ENCODE measurements around the gene EPHA5.

Gene EPHA5

GRCh38 chr4:65358914-65359313 is 311.4 kb downstream of the EPHA5 start (continued):
- TF ChIP-seq, protein P1, sequence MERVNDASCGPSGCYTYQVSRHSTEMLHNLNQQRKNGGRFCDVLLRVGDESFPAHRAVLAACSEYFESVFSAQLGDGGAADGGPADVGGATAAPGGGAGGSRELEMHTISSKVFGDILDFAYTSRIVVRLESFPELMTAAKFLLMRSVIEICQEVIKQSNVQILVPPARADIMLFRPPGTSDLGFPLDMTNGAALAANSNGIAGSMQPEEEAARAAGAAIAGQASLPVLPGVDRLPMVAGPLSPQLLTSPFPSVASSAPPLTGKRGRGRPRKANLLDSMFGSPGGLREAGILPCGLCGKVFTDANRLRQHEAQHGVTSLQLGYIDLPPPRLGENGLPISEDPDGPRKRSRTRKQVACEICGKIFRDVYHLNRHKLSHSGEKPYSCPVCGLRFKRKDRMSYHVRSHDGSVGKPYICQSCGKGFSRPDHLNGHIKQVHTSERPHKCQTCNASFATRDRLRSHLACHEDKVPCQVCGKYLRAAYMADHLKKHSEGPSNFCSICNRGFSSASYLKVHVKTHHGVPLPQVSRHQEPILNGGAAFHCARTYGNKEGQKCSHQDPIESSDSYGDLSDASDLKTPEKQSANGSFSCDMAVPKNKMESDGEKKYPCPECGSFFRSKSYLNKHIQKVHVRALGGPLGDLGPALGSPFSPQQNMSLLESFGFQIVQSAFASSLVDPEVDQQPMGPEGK (CRISPR knock-in tag; IDR thresholded peaks at IDR 0.05; ENCODE audit: borderline replicate concordance): no peak
- TF ChIP-seq ZC3H10 (CRISPR knock-in tag; IDR thresholded peaks at IDR 0.05): no peak
- TF ChIP-seq ZNF70 (CRISPR knock-in tag; IDR thresholded peaks at IDR 0.05): no peak
- no peak for TF ChIP-seq OSR1 (CRISPR knock-in tag; IDR thresholded peaks at IDR 0.05)
- TF ChIP-seq, protein P2, sequence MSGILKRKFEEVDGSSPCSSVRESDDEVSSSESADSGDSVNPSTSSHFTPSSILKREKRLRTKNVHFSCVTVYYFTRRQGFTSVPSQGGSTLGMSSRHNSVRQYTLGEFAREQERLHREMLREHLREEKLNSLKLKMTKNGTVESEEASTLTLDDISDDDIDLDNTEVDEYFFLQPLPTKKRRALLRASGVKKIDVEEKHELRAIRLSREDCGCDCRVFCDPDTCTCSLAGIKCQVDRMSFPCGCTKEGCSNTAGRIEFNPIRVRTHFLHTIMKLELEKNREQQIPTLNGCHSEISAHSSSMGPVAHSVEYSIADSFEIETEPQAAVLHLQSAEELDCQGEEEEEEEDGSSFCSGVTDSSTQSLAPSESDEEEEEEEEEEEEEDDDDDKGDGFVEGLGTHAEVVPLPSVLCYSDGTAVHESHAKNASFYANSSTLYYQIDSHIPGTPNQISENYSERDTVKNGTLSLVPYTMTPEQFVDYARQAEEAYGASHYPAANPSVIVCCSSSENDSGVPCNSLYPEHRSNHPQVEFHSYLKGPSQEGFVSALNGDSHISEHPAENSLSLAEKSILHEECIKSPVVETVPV (CRISPR knock-in tag; IDR thresholded peaks at IDR 0.05): no peak
- TF ChIP-seq GLIS3 (CRISPR knock-in tag; IDR thresholded peaks at IDR 0.05): no peak
- TF ChIP-seq CSDC2 (CRISPR knock-in tag; IDR thresholded peaks at IDR 0.05): no peak

GRCh38 chr4:65353098-65353497 is 317.2 kb downstream of the EPHA5 start:
- TF ChIP-seq ARNTL (CRISPR knock-in tag; IDR thresholded peaks at IDR 0.05; ENCODE audit: borderline replicate concordance, low read depth) (no peak), OSR1 (CRISPR knock-in tag; IDR thresholded peaks at IDR 0.05) (no peak), GLIS3 (CRISPR knock-in tag; IDR thresholded peaks at IDR 0.05) (no peak), CSDC2 (CRISPR knock-in tag; IDR thresholded peaks at IDR 0.05) (no peak), SNAI2 (CRISPR knock-in tag; IDR thresholded peaks at IDR 0.05) (no peak), RARB (CRISPR knock-in tag; IDR thresholded peaks at IDR 0.05) (no peak), CREB5 (CRISPR knock-in tag; IDR thresholded peaks at IDR 0.05; ENCODE audit: low read depth) (no peak), ISL1 (CRISPR knock-in tag; IDR thresholded peaks at IDR 0.05) (no peak)
- ATAC-seq: no peak

DNA sequence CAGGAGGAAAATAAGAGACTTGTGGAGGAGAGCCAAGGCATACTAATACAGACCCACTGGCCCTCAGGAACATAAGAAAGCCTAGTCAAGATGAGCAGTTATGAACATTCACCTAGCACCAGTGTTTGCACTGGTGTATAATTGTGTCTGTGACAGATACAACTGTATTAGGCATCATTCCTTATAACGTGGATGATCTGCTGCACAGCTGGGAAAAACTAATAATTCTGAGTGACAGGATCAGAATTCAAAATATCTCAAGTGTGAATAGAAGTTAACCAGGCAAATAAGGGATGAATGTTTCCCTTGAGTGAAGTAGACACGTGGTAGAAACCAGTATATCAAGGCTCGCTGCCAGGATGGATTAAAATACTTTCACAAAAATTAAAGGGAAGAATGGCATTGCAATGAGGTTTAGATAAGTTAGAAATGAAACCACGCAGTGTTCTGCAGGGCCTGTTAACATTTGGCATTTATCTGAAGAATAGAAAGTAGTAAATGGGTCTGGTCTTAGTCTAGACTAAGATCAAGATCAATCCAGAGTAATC is 325.9 kb downstream of the EPHA5 start:
- ATAC-seq: no peak

More for the DNA sequence above, 325.9 kb downstream of the EPHA5 start:
- no peak for TF ChIP-seq SNAI2 (CRISPR knock-in tag; IDR thresholded peaks at IDR 0.05)
- no peak for TF ChIP-seq ZC3H10 (CRISPR knock-in tag; IDR thresholded peaks at IDR 0.05)
- TF ChIP-seq, protein P3, sequence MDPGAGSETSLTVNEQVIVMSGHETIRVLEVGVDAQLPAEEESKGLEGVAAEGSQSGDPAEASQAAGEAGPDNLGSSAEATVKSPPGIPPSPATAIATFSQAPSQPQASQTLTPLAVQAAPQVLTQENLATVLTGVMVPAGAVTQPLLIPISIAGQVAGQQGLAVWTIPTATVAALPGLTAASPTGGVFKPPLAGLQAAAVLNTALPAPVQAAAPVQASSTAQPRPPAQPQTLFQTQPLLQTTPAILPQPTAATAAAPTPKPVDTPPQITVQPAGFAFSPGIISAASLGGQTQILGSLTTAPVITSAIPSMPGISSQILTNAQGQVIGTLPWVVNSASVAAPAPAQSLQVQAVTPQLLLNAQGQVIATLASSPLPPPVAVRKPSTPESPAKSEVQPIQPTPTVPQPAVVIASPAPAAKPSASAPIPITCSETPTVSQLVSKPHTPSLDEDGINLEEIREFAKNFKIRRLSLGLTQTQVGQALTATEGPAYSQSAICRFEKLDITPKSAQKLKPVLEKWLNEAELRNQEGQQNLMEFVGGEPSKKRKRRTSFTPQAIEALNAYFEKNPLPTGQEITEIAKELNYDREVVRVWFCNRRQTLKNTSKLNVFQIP (CRISPR knock-in tag; IDR thresholded peaks at IDR 0.05; ENCODE audit: borderline replicate concordance, low read depth): no peak
- TF ChIP-seq, protein P2 (CRISPR knock-in tag; IDR thresholded peaks at IDR 0.05): no peak
- TF ChIP-seq PPARA (CRISPR knock-in tag; IDR thresholded peaks at IDR 0.05; ENCODE audit: borderline replicate concordance): no peak
- TF ChIP-seq RARB (CRISPR knock-in tag; IDR thresholded peaks at IDR 0.05): no peak
- no peak for TF ChIP-seq CSDC2 (CRISPR knock-in tag; IDR thresholded peaks at IDR 0.05)
- TF ChIP-seq ESRRG (CRISPR knock-in tag; IDR thresholded peaks at IDR 0.05): no peak
- TF ChIP-seq, protein P1 (CRISPR knock-in tag; IDR thresholded peaks at IDR 0.05; ENCODE audit: borderline replicate concordance): no peak
- TF ChIP-seq GLIS3 (CRISPR knock-in tag; IDR thresholded peaks at IDR 0.05): no peak
- no peak for TF ChIP-seq ZNF8 (CRISPR knock-in tag; IDR thresholded peaks at IDR 0.05)
- no peak for TF ChIP-seq ISL1 (CRISPR knock-in tag; IDR thresholded peaks at IDR 0.05)
- no peak for TF ChIP-seq ARNTL (CRISPR knock-in tag; IDR thresholded peaks at IDR 0.05; ENCODE audit: borderline replicate concordance, low read depth)
- TF ChIP-seq TSHZ2 (CRISPR knock-in tag; IDR thresholded peaks at IDR 0.05): no peak
- no peak for TF ChIP-seq BACH2 (CRISPR knock-in tag; IDR thresholded peaks at IDR 0.05; ENCODE audit: borderline replicate concordance)
- TF ChIP-seq ZNF565 (CRISPR knock-in tag; conservative IDR thresholded peaks at IDR 0.05; ENCODE audit: low read depth): no peak
- TF ChIP-seq ZFP30 (CRISPR knock-in tag; IDR thresholded peaks at IDR 0.05): no peak
- no peak for TF ChIP-seq OSR1 (CRISPR knock-in tag; IDR thresholded peaks at IDR 0.05)
- no peak for TF ChIP-seq TCF4 (CRISPR knock-in tag; IDR thresholded peaks at IDR 0.05; ENCODE audit: borderline replicate concordance)

All from SK-N-SH treated with all-trans-retinoic acid at 6 μM for 48 hours (cell line).